DMS114 treated with DMSO at 0.1 percent for 48 hours (cell line): ENCODE measurements around the gene VSTM4.

ENCODE experiments used
- DNase-seq: peaks from one replicate; lab custom pipeline; 2025; ENCODE audit not compliant: unreplicated experiment; lab: John Stamatoyannopoulos, UW

Gene VSTM4

GRCh38 chr10:49117376-49118070 lies 2.2 kb upstream of the VSTM4 start:
- DNase-seq, result no peak

DNA sequence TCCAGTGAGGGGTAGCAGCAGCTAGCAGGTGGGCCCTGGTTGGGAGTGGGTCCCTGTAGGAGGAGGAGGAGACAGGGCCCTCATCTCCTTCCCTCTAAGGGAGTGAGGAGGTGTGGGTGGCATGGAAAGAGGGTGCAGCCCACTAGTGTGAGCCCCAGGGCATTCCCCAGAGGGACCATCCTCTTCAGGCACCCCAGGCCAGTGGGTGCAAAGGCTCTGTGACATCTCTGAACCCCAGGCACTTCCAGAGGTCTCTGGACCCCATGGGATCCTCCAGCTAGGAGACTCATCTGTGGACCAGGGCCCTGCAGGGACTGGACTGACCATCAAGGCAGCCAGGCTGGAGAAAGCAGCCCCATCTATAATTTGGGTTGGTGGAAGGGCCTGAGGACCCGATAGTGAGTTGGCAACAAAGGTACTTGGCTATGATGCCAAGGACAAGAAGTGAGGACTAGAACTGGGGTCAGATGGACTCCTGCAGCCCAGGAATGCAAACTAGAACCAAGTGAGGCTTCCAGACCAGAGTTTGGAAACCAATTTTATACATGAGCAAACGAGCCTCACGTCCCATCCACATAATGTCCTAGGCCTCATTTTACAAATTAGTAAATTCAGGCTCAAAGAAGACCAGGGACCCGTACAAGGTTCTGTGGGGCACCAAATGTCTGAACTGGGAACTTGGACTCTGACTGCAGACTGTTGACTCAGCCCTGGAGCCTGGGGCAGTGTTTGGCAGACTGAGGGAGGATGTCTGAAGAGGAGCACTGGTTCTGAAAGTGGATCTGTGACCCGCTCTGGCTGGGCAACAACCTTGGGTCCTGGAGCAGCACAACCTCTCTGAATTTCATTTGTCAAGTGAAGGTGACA lies 1.4 kb upstream of the VSTM4 start:
- no peak for DNase-seq

- no peak for DNase-seq
These were observed 630 bp upstream of the VSTM4 start for GRCh38 chr10:49115796-49116508.

GRCh38 chr10:49114718-49115014 lies 656 bp downstream of the VSTM4 start:
- no peak for DNase-seq

DNA sequence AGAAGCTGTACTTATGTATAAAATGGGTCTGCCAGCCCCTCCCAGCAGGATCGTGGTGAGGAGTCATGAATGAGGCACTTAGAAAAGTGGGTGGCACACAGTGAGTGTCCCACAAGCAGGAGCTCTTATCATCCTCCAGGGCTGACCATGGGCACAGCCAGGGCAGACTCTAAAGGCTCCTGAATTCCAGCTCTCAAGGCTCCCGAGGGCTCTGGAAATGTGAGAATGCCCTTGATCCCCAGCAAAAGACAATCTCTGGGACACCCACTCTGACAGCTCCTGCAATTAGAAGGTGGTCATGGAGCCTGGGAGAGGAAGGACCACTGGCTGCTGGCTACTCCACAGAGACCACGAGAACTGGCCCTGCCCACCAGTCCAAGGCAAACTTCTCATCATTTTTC lies 1.6 kb downstream of the VSTM4 start:
- DNase-seq, result no peak

- no peak for DNase-seq
These were observed 2.5 kb downstream of the VSTM4 start for GRCh38 chr10:49112851-49113250.

GRCh38 chr10:49112098-49112497 lies 3.2 kb downstream of the VSTM4 start:
- DNase-seq, result no peak

DNA sequence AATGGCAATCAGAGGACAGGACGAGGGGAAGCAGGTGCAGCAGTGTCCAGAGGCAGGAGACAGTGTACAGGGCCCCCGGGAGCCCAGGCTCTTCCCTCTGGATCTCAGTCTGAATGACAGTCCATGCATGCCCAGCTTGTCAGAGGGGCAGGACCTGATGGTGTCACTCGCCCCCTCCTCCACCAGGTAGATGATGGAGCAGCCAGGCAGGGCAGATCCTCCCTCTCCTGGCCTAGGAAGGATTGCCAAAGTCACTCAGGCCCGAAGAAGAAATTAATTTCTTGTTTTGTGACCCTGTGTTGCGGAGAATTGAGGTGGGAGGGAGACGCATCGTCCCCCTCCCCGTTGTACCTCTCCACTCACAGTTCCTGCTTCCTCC lies 4.0 kb downstream of the VSTM4 start:
- DNase-seq, result no peak

DNA sequence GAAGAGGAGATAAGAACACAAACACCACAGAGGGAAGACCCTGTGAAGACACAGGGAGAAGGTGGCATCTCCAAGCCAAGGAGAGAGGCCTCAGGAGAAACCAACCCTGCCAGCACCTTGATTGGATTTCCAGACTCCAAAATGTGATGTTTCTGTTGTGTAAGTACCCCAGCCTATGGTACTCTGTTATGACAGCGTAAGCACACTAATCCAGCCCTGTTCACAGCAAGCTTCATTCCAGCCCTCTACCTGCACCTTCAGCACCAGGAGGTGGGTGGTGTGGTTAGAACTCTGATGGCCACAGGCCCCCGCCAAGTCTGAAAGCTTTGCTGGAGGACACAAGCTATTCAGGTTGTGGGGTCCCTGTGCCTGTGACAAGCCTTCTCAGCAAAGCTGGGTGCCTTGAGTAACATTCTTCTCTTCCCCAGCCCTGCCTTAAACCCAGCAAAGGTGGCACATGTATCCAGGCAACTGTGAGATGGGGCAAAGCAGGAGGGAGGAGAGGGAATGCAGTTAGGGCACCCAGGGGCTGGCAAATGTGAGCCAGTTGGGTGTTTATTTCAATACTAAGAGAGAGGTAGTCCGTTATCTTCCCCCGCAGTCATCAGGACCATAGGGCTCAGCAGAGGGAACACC lies 4.5 kb downstream of the VSTM4 start:
- no peak for DNase-seq

DNA sequence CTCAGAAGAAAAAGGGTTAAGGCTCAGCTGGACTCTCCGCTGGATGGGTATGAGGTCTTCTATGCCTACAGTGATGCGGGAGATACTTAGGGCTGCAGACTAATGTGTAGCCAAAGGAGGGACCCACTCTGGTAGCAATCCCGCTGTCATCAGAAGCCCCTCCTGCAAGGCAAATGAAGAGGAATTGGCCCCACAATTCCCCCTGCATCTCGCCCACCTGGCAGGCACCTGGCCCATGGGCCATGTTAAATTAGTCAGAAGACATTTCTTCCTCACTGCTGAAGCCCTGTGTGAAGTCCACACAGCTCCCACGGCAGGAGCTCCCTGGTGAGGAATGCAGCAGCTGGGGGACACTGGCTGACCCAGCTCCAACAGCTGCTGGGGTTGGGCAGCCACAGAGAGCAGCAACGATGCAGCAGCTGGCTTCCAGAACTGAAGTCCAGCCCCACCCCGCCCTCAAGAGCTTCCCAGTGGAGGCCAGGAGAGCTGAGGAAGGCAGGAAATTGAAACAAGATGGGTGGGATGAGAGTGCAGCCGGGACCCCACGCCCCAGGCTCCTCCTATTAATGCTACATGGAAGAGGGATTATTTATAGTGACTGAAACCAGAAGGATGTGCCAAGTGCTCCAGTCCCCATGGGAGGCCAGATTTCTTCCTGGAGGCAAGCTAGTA lies 5.5 kb downstream of the VSTM4 start:
- DNase-seq, result no peak

GRCh38 chr10:49108656-49109055 lies 6.7 kb downstream of the VSTM4 start:
- DNase-seq, result no peak

- no peak for DNase-seq
These were observed 7.4 kb downstream of the VSTM4 start for GRCh38 chr10:49107887-49108267.

- no peak for DNase-seq
These were observed 8.0 kb downstream of the VSTM4 start for GRCh38 chr10:49107111-49107886.

DNA sequence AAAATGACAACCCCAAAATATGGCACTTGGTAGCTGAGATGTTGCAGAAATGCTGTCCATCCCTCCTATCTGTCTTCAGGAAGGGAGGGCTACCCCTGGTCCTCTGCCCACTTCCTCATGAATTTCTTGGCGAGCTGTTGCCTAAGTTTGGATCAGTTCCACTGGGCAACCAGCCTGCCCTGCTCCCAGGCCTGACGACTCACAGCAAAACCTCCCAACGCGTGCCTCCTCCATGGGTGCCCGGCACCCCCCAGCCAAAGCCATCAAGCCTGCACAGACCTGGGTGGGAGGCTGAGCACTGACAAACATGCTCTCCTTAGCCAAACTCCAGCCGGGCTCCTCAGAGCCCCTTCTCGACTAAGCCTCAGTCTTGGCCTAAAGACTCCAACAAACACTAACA lies 8.9 kb downstream of the VSTM4 start:
- no peak for DNase-seq

DNA sequence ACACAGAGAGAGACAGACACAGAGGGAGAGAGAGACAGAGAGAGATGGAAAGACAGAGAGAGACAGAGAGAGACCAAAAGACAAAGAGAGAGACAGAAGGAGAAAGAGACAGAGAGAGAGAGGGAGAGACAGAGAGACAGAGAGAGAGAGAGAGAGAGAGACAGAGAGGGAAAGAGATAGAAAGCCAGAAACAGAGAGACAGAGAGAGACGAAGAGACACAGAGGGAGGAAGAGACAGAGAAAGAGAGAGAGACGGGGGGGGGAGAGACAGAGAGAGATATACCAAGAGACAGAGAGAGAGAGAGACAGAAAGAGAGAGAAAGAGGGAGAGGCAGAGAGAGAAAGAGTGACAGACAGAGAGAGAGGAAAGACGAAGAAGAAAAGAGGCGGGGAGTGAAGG lies 10.2 kb downstream of the VSTM4 start:
- no peak for DNase-seq

- DNase-seq, result no peak
These were observed 11.0 kb downstream of the VSTM4 start for GRCh38 chr10:49104323-49104722.

DNA sequence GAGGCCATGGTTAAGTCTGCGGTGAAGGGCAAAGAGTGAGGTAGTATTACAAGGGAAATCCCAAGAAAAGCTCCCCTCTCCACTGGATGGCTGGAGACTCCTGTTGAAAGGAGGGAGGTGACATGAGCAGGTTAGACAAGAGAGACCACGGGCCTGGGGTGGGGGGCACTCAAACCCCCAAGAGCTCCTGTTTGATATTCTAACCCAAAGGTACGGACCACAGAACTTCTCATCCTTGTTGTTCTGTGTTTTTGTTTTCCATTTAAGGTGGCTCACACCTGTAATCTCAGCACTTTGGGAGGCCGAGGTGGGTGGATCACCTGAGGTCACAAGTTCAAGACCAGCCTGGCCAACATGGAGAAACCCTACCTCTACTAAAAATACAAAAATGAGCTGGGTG lies 11.6 kb downstream of the VSTM4 start:
- no peak for DNase-seq

- DNase-seq, result no peak
These were observed 16.3 kb downstream of the VSTM4 start for GRCh38 chr10:49099046-49099445.

GRCh38 chr10:49096890-49097445 lies 18.4 kb downstream of the VSTM4 start:
- DNase-seq, result no peak

DNA sequence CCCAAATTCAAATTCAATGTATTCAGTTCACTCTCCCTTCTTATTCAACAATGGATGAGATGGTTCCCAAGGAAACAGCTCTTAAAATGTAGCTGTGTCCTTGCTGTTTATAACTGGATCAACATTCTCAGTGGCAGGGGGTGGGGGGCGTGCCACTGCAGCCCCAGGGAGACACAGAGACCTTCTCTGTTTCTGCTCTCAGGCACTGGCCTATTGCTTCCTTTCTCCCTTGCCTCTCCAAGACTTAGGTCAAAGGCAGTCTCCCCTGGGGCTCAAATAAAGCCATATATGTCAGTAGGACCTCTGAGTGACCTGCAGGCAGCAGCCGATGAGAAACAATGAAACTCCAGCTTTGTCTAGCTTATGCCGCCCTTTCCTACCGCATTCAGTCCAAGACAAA lies 20.7 kb downstream of the VSTM4 start:
- DNase-seq, result no peak
